Measurements from ENCODE around the gene SPSB4. TPM values are rescaled to one million over a fixed set of nuclear protein-coding genes. Genes with fewer than 3 reads are reported as not detected.

Gene SPSB4
- total RNA-seq, 2 donors from 2014 or later: 7.5 to 8.2 TPM

GRCh38 chr3:141179983-141180382 lies 128.8 kb downstream of the SPSB4 start:
- Mint-ChIP-seq H3K4me1 (peaks cover 4% of the 10 kb centered on the region), H3K36me3 (ENCODE audit: low read depth) (no peaks in the 10 kb centered on the region), H3K4me3 (no peak overlapping the region), H3K27me3 (ENCODE audit: insufficient read depth) (no peaks in the 10 kb centered on the region), H3K9me3 (peaks cover 25% of the 10 kb centered on the region), H3K27ac (no peak overlapping the region)
- H3K9me3 ChIP-seq (ENCODE audit: control insufficient read depth, low read length): peaks cover 13% of the 10 kb centered on the region
- no peak for TF ChIP-seq CTCF (conservative IDR thresholded peaks at IDR 0.05)
- no peak overlapping the region for H3K27ac ChIP-seq (ENCODE audit: low read depth, low read length)
- H3K4me3 ChIP-seq (ENCODE audit: low read length): no peak overlapping the region
- no peak for DNase-seq
- H3K27me3 ChIP-seq (ENCODE audit: control insufficient read depth, insufficient read depth, low read length, poor library complexity, severe bottlenecking): no peaks in the 10 kb centered on the region
- no peaks in the 10 kb centered on the region for H3K4me1 ChIP-seq (ENCODE audit: control insufficient read depth, insufficient read depth, low read length)
- no peak overlapping the region for H3K9ac ChIP-seq (ENCODE audit: extremely low read depth, low read length, poor library complexity, severe bottlenecking)
- no peaks in the 10 kb centered on the region for H3K36me3 ChIP-seq (ENCODE audit: control insufficient read depth, insufficient read depth, low read length)
- 89 to 91% methylated on average over 1 of the region's 1 CpG for WGBS, 2 experiments (ENCODE audit: insufficient coverage in 1 of 2, insufficient read length in 1 of 2)

- Mint-ChIP-seq H3K4me1 (peaks cover 4% of the 10 kb centered on the region), H3K36me3 (ENCODE audit: low read depth) (no peaks in the 10 kb centered on the region), H3K27ac (no peak overlapping the region), H3K4me3 (no peak overlapping the region), H3K9me3 (peaks cover 25% of the 10 kb centered on the region), H3K27me3 (ENCODE audit: insufficient read depth) (no peaks in the 10 kb centered on the region)
- Histone ChIP-seq H3K4me1 (ENCODE audit: control insufficient read depth, insufficient read depth, low read length) (no peaks in the 10 kb centered on the region), H3K27me3 (ENCODE audit: control insufficient read depth, insufficient read depth, low read length, poor library complexity, severe bottlenecking) (no peaks in the 10 kb centered on the region), H3K9me3 (ENCODE audit: control insufficient read depth, low read length) (peaks cover 13% of the 10 kb centered on the region), H3K27ac (ENCODE audit: low read depth, low read length) (no peak overlapping the region), H3K9ac (ENCODE audit: extremely low read depth, low read length, poor library complexity, severe bottlenecking) (no peak overlapping the region), H3K36me3 (ENCODE audit: control insufficient read depth, insufficient read depth, low read length) (no peaks in the 10 kb centered on the region), H3K4me3 (ENCODE audit: low read length) (no peak overlapping the region)
- 89 to 92% methylated on average over 4 of the region's 4 CpGs for WGBS, 2 experiments (ENCODE audit: insufficient coverage in 1 of 2, insufficient read length in 1 of 2)
- no peak for TF ChIP-seq CTCF (conservative IDR thresholded peaks at IDR 0.05)
- DNase-seq: no peak
Observed at GRCh38 chr3:141181196-141181595, 130.0 kb downstream of the SPSB4 start.

- WGBS, 2 experiments (ENCODE audit: insufficient coverage in 1 of 2, insufficient read length in 1 of 2): 88 to 89% methylated on average over 3 of the region's 3 CpGs
- Histone ChIP-seq H3K27me3 (ENCODE audit: control insufficient read depth, insufficient read depth, low read length, poor library complexity, severe bottlenecking) (no peaks in the 10 kb centered on the region), H3K27ac (ENCODE audit: low read depth, low read length) (no peak overlapping the region), H3K4me3 (ENCODE audit: low read length) (no peak overlapping the region), H3K9ac (ENCODE audit: extremely low read depth, low read length, poor library complexity, severe bottlenecking) (no peak overlapping the region), H3K9me3 (ENCODE audit: control insufficient read depth, low read length) (peaks cover 13% of the 10 kb centered on the region), H3K36me3 (ENCODE audit: control insufficient read depth, insufficient read depth, low read length) (no peaks in the 10 kb centered on the region), H3K4me1 (ENCODE audit: control insufficient read depth, insufficient read depth, low read length) (no peaks in the 10 kb centered on the region)
- Mint-ChIP-seq H3K27ac (no peak overlapping the region), H3K4me3 (no peak overlapping the region), H3K36me3 (ENCODE audit: low read depth) (no peaks in the 10 kb centered on the region), H3K27me3 (ENCODE audit: insufficient read depth) (no peaks in the 10 kb centered on the region), H3K9me3 (peaks cover 25% of the 10 kb centered on the region), H3K4me1 (peaks cover 4% of the 10 kb centered on the region)
- TF ChIP-seq CTCF (conservative IDR thresholded peaks at IDR 0.05): no peak
- no peak for DNase-seq
Observed at GRCh38 chr3:141181819-141182218, 130.7 kb downstream of the SPSB4 start.
